Measurements from ENCODE around the gene ZNF800. TPM values are rescaled to one million over a fixed set of nuclear protein-coding genes. Genes with fewer than 3 reads are reported as not detected.
A peak's percentile ranks its signal among the peaks of the same experiment; 100 is the strongest.
"Not testable (repeated sequence)": the region's sequence is repeated elsewhere in the genome, so short reads cannot be mapped to it uniquely, and the experiment has no call there.

The ZNF800 gene, protein sequence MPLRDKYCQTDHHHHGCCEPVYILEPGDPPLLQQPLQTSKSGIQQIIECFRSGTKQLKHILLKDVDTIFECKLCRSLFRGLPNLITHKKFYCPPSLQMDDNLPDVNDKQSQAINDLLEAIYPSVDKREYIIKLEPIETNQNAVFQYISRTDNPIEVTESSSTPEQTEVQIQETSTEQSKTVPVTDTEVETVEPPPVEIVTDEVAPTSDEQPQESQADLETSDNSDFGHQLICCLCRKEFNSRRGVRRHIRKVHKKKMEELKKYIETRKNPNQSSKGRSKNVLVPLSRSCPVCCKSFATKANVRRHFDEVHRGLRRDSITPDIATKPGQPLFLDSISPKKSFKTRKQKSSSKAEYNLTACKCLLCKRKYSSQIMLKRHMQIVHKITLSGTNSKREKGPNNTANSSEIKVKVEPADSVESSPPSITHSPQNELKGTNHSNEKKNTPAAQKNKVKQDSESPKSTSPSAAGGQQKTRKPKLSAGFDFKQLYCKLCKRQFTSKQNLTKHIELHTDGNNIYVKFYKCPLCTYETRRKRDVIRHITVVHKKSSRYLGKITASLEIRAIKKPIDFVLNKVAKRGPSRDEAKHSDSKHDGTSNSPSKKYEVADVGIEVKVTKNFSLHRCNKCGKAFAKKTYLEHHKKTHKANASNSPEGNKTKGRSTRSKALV
- total RNA-seq (2014; rRNA removed; shearing (Covaris generic); ENCODE audit: low replicate concordance), result 5.3 and 6.9 TPM in 2 replicates

DNA sequence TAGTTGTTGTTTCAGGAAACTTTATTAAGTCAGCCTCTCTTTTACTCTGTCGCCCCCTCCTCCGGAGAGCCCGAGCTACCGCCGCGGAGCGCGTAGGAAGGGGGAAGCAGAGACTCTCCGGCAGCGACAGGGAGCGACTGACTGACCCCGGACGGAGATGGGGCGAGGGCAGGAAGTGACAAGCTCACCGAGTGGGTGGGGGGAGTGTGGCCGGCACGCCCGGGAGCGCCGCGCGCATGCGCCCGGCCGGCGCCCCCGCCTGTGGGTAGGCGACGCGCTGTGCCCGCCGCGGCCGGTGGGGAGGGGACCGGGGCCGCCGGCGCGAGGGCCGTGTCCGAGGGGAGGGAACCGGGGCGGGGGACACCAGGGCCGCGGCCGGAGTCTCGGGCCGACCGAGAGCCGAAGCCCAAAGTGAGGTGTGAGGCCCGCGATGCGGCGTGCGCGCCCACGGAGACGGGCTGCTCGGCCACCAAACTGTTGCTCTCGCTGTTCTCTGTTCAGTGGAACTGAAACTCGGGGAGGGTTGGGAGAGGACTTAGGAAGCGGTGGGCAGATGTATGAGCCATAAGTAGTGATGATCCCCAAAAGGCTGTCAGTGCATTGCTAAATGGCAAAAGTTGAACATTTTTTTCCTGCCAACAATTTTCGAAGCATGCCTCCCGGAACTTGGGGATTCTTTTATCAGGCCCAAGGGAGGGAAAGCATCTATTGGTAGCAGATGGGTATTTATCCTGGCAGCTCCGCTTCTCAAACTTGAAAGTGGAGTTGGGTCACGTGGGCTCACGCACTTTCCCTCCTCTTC is at the start of gene ZNF800:
Gene ZNF800 (minus strand): TSS at position 143 of the 802 bp plus-strand sequence. CDS start 1,151 bp downstream, outside the sequence.
- peak within 1 kb of the TSS; percentile 92 for H3K4me3 ChIP-seq
- no peaks in the 10 kb centered on the region for H3K9me3 ChIP-seq
- DNase-seq, result peak; percentile 85
- H3K27me3 ChIP-seq, result no peaks in the 10 kb centered on the region
- peaks cover 26% of the 10 kb centered on the region for H3K36me3 ChIP-seq

DNA sequence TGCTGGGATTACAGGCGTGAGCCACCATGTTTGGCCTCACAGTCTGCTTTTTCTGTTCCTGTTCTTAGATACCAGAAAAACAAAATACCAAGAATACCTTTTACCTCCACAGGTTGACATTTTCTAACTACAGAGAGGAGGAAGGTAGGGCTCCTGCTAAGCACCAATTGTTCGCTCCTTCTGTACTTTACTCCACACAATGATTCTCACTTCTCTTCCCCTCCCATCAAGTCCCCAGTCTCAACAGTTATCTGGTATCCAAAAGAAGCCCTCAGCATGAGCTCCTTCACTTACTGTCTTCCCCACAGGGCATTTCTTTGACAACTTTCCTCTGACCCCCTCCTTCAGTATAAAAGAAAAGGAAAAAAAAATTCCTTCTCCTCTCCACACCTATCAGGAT is 47.7 kb upstream of the ZNF800 start:
- Histone ChIP-seq H3K36me3 (no peaks in the 10 kb centered on the region), H3K27me3 (no peaks in the 10 kb centered on the region), H3K4me3 (no peak overlapping the region), H3K9me3 (no peaks in the 10 kb centered on the region)
- DNase-seq, result no peak

DNA sequence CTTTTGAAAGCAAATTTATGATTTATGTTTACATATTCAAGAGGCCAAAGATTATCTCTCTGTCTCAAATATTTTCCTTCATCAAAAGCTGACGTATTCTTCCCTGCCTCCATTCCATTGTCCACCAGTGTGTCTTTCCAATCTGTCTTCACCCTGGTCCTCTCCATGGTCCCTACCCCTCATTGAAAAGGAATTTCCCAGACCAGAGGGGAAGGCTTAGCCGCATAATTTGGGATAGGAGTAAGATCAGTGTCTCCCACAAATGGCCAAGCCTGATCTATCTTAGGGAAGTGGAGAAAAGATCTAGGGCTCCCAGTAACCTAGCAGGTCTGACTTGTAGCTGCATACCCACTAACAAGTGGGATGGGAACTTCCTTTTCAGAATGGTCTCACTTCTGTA is 46.3 kb upstream of the ZNF800 start:
- H3K36me3 ChIP-seq, result no peaks in the 10 kb centered on the region

DNA sequence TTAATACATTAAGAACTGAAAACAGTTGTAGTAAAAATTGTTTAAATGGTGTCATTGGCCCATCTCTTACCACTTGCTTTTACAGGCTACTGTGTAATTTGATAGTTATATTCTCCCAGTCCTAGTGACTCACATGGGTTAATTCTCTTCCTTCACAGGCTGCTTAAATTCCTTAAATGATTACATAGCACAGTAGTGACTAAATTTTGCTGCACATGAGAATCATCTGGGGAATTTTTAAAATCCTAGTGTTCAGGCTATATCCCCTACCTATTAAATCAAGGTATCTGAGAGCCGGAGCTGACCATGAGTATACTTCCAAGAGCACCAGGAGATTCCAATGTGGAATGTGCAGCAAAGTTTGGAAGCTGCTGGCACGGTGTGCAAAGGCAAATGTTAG is 45.3 kb upstream of the ZNF800 start:
- no peaks in the 10 kb centered on the region for H3K9me3 ChIP-seq
- H3K4me3 ChIP-seq, result no peak overlapping the region
- DNase-seq, result no peak

More for the DNA sequence above, 46.3 kb upstream of the ZNF800 start:
- no peaks in the 10 kb centered on the region for H3K9me3 ChIP-seq
- no peak overlapping the region for H3K4me3 ChIP-seq
- H3K27me3 ChIP-seq, result no peaks in the 10 kb centered on the region
- no peak for DNase-seq

DNA sequence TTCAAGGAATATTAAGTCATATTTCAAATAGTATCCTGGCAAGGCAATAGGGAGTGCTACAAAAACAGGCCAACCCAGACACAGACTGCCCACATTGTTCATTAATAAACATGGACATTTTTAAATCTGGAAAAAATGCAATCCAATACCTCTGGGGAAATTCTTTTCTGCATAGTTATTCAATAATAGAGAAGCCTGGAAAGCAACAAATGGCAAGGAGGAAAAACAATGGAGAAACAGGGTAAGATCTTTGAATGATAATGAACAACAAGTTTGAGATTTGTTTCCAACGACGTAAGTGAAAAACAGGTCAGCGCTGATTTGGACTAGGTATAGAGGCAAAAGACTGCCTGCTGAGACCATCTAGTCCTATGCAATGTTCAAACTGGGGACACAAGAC is 44.7 kb upstream of the ZNF800 start:
- no peaks in the 10 kb centered on the region for H3K36me3 ChIP-seq
- DNase-seq, result no peak
- no peak overlapping the region for H3K4me3 ChIP-seq
- H3K27me3 ChIP-seq, result no peaks in the 10 kb centered on the region
- H3K9me3 ChIP-seq, result no peaks in the 10 kb centered on the region

More for the DNA sequence above, 45.3 kb upstream of the ZNF800 start:
- Histone ChIP-seq H3K36me3 (no peaks in the 10 kb centered on the region), H3K27me3 (no peaks in the 10 kb centered on the region)

DNA sequence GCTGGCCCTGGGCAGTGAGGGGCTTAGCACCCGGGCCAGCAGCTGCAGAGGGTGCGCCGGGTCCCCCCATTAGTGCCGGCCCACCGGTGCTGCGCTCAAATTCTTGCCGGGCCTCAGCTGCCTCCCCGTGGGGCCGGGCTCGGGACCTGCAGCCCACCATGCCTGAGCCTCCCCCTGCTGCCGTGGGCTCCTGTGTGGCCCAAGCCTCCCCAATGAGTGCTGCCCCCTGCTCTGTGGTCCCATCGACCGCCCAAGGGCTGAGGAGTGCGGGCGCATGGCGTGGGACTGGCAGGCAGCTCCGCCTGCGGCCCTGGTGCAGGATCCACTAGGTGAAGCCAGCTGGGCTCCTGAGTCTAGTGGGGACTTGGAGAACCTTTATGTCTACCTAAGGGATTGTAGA is 36.8 kb upstream of the ZNF800 start:
- not testable (repeated sequence) for H3K36me3 ChIP-seq, H3K27me3 ChIP-seq, H3K9me3 ChIP-seq, H3K4me3 ChIP-seq, DNase-seq

DNA sequence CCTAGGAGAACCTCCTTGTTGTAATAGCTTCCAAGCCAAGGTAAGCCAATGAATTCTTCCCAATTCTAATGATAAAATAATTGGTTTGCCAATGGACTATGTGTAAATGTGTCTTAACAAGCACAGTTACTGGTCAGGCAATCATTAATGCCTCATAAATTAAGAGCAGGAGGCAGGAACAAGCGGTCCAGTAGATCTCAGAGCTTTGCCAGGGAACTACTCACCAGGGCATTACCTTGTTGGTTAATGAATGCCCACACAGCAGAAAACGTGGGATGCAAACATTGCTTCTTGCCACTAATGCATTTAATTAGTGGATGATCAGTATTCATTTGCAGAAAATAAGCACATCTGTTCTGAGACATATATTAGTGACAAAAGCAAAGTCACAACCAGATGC is 26.7 kb upstream of the ZNF800 start:
- H3K4me3 ChIP-seq, result no peak overlapping the region
- H3K27me3 ChIP-seq, result no peaks in the 10 kb centered on the region
- DNase-seq, result no peak
- H3K36me3 ChIP-seq, result no peaks in the 10 kb centered on the region
- H3K9me3 ChIP-seq, result no peaks in the 10 kb centered on the region

DNA sequence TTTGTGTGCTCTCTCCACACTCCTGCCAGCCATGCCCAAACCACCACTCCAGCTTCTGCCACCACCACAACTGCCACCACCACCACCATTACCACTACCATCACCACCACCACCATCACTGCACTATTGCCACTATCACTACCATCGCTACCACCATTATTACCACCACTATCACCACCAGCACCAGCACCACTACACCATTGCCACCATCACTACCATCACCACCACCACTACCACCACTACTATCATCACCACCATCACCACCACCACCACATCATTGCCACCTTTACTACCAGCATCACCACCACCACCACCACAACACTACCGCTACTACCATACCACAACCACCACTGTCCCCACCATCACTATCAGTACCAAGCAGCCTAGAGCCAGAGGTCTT is 26.0 kb upstream of the ZNF800 start:
- H3K27me3 ChIP-seq, result no peaks in the 10 kb centered on the region
- DNase-seq, result no peak
- H3K4me3 ChIP-seq, result no peak overlapping the region
- no peaks in the 10 kb centered on the region for H3K9me3 ChIP-seq
- H3K36me3 ChIP-seq, result no peaks in the 10 kb centered on the region

DNA sequence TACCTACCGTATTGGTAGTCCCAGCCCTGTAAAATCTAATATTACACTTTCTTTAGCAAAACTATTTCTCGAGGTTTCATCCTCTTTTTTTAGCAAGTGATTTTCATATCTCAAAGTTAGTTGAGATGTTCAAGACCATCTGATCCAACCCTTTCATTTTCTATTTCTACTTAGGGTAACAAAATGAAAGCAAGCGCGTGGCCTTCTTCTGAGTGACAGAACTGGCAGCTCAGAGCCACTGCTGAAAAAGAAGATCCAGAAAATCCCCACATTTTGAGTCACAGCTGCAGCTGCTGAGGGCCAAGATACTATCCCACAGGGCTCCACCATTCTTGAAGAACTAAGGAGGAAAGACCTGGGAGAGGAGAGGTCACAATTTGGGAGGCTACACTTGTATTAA is 24.8 kb upstream of the ZNF800 start:
- Histone ChIP-seq H3K27me3 (no peaks in the 10 kb centered on the region), H3K9me3 (no peaks in the 10 kb centered on the region), H3K36me3 (no peaks in the 10 kb centered on the region), H3K4me3 (no peak overlapping the region)
- DNase-seq, result no peak

DNA sequence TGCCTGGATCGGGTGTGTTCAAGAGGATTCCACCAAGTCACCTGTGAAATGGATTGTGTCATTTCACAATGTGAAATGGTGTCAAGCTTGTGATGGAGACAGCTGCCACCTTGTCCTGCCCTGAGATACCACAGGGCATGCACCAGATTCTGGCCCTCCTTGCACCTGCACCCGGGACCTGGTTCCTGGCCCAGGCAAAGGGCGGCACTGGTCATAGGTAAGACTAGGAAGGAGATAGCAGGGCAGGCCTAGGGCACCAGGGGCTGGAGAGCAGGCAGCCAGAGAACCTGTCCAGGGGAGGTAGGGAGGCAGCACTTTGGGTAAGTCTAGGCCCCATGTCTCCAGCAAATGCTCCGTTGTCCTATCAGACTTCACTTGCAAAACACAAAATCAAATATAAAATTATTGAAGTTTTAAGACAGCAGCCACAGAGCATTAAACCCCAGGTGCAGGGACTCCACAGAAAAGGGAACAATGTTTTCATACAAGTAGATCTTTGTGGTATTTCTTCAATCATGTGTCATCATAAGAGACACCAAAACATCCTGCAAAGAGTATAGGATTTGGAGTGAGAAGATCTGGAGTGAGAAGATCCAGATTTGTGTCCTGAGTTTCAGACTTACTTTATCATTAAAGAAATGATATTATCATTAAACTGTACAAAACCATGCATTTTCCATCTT is 22.7 kb upstream of the ZNF800 start:
- no peaks in the 10 kb centered on the region for H3K27me3 ChIP-seq
- no peak for DNase-seq
- no peak overlapping the region for H3K4me3 ChIP-seq

DNA sequence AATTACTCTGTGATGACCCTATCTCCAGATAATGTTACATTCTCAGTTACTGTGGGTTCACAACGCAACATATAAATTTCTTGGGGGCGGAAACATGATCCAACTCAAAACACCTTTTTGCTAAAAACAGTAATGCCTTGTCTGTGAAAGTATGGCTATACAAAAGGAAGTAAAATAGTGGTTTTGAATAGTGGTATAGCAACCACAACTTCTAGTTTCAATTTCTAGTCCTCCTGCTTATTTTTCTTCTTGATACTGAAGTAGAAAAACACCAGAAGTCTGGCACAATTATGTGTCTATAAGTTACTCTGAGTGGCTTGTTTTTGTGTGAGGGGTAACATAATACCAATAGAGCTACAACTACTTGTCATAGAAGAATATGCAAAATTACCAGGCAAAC is 21.5 kb upstream of the ZNF800 start:
- no peak for DNase-seq
- Histone ChIP-seq H3K36me3 (no peaks in the 10 kb centered on the region), H3K9me3 (no peaks in the 10 kb centered on the region), H3K27me3 (no peaks in the 10 kb centered on the region), H3K4me3 (no peak overlapping the region)

More for the DNA sequence above, 22.7 kb upstream of the ZNF800 start:
- no peaks in the 10 kb centered on the region for H3K9me3 ChIP-seq
- H3K36me3 ChIP-seq, result no peaks in the 10 kb centered on the region

DNA sequence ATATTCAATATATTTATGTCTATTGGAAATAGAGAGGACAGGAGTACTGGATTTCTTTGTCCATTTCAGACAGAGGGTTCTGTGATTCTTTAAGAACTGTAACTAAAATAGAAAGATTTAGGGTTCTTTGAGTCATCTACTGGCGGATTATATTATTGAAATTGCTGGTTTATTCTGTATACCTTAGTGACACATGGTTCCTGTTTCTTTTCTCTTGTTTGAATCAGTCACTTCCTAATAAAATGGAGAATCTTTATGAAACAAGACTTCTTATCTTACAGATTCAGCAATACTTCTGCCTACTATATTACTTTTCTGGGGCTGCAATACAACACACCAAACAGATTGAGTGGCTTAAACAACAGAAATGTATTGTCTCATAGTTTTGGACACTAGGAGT is 20.8 kb upstream of the ZNF800 start:
- no peaks in the 10 kb centered on the region for H3K27me3 ChIP-seq
- no peaks in the 10 kb centered on the region for H3K36me3 ChIP-seq
- DNase-seq, result no peak
- no peak overlapping the region for H3K4me3 ChIP-seq
- no peaks in the 10 kb centered on the region for H3K9me3 ChIP-seq

DNA sequence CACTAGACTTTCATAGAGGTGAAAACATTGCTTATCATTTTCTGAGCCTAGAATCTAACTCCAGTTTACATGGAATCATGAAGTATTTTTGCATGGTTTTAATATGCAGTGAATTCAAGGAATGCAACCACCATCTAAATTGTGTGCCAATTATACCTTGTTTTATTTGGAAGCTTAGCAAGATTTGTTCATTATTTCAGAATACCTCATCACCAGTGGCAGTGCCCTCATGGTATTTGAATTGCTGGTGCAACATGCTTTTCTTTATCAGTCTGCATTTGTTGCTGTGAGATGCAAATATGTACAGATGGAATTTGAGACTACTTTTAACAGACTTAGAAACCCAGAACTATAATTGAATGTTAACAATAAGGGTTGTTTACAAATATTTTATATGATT is 18.7 kb upstream of the ZNF800 start:
- H3K36me3 ChIP-seq, result no peaks in the 10 kb centered on the region
- no peak for DNase-seq
- H3K4me3 ChIP-seq, result no peak overlapping the region
- no peaks in the 10 kb centered on the region for H3K9me3 ChIP-seq
- no peaks in the 10 kb centered on the region for H3K27me3 ChIP-seq

DNA sequence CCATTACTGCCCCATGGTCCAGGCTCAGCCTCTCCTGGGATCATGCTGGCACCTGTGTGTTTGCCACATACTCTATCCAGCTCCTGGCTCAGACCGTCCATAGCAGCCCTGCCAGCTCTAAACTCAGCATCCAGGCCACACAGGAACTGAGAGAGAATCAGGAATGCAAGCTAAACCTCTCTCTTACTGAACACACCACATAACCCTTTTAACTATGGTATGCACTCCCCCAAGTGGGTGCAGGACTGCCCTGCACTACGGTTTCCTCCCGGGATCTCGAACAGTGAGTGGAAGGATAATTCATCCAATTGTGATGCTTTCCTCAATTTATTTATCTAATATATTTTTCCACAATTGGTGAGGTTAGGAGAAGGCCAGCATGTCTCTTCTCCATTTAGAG is 17.1 kb upstream of the ZNF800 start:
- H3K36me3 ChIP-seq, result no peaks in the 10 kb centered on the region
- no peak for DNase-seq
- no peak overlapping the region for H3K4me3 ChIP-seq
- H3K9me3 ChIP-seq, result no peaks in the 10 kb centered on the region
- no peaks in the 10 kb centered on the region for H3K27me3 ChIP-seq

DNA sequence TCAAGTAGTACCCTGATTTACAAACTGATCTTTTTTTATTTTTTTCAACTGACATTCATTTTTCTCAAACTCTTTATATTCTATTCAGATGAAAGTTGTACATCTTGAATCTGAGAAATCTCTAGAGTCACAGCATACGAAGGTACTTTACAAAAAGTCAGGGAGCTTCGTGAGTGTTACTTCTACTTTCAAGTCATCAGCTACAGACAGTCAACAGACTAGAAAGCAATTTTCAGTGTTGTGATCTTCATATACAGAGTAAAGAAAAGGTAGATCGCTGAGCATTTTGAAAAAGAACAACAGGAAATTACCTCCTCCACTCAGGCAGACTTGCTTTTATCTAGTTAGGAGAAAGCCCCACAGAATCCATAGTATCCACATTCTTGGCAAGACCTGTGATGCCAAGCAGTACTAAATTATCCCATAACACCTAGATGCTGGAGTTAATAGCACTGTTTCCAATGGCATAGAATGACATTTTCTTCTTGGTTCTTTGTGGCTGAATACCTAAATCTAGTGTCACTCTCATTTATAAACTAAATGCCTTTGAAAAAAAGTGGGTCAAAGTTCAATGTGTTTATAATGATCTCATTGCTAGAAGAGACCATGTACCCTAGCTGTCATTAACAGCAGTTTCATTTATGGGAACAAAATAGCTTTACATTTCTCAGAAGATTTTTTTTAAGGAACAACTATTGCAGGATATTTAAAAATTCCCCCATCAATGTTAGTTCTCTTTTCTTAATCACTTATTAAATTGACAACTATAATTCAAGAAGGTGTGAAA is 12.0 kb upstream of the ZNF800 start:
- 0 out of 2 replicates have a peak, but pooled peaks cover 2% of the 10 kb centered on the region for H3K27me3 ChIP-seq
- no peaks in the 10 kb centered on the region for H3K36me3 ChIP-seq
- H3K9me3 ChIP-seq, result no peaks in the 10 kb centered on the region
- DNase-seq, result no peak
- no peak overlapping the region for H3K4me3 ChIP-seq

DNA sequence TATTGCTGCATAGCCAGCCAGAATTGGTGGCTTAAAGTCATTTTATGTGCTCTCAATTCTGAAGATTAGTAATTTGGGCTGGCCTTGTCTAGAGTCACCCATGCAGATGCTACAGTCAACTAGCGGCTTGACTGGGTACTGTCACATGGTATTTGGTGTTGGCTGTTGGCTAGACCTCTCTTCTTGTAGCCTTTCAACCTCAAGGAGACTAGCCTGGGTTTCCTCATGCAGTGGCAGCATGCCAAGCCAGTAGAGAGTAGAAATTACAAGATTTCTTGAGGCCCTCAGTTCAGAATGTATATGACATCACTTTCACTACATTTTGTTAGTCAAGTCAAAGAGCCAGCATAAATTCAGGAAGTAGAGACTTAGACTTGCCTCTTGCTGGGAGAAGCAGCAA is 3.7 kb upstream of the ZNF800 start:
- H3K9me3 ChIP-seq, result no peaks in the 10 kb centered on the region
- H3K4me3 ChIP-seq, result no peak overlapping the region
- H3K36me3 ChIP-seq, result peaks cover 3% of the 10 kb centered on the region
- H3K27me3 ChIP-seq, result no peaks in the 10 kb centered on the region
- peak; percentile 3 for DNase-seq
